ENCODE data around the gene EEPD1. TPM values are rescaled to one million over a fixed set of nuclear protein-coding genes. Genes with fewer than 3 reads are reported as not detected.

The EEPD1 gene
- total and polyA plus RNA-seq, 3 donors from 2014 or later, result 10.2 to 11.8 (median 10.9) TPM

DNA sequence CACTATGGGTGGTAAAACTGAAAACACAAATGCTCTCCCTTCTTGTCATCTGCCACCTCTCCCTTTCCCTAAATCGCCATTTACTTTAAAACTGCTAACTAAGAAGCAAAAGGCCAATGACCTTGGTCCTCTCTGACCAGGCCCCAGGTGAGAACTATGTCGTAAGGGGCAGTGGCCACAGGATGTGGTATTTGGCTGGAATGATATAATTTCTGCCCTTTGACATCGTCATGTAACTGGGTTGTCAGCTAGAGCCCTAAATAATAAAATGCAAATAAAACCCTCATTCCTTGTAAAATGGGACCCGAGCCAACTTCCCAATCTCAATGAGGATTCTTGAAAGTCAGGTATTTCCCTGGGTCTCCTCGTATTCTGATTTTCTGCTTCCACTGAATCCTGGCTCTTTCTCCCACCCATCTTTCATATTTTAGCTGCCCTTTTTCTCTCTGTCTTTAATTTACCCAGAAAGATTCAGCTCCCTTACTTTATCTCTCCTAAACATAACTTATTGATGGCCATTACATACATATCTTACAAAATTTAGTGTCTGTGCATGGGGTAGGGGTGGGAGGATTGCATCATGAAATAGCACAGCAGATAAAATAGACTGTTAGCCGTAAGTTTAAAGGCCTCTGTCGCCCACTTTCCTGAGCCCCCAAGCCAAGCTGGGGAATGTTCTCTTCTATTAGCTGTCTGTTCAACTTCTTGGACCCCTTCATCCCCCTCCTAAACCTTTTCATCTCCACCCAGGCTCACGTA is 3.2 kb upstream of the EEPD1 start:
- WGBS, 2 donors, result 74 to 76% methylated on average over 8 of the region's 8 CpGs
- Histone ChIP-seq H3K4me3 (no peak overlapping the region), H3K27ac (no peak overlapping the region), H3K27me3 (no peaks in the 10 kb centered on the region), H3K9me3 (no peaks in the 10 kb centered on the region), H3K4me1 (peaks cover 6% of the 10 kb centered on the region), H3K36me3 (ENCODE audit: low read depth, missing control alignments) (no peaks in the 10 kb centered on the region)
- TF ChIP-seq, protein P1, sequence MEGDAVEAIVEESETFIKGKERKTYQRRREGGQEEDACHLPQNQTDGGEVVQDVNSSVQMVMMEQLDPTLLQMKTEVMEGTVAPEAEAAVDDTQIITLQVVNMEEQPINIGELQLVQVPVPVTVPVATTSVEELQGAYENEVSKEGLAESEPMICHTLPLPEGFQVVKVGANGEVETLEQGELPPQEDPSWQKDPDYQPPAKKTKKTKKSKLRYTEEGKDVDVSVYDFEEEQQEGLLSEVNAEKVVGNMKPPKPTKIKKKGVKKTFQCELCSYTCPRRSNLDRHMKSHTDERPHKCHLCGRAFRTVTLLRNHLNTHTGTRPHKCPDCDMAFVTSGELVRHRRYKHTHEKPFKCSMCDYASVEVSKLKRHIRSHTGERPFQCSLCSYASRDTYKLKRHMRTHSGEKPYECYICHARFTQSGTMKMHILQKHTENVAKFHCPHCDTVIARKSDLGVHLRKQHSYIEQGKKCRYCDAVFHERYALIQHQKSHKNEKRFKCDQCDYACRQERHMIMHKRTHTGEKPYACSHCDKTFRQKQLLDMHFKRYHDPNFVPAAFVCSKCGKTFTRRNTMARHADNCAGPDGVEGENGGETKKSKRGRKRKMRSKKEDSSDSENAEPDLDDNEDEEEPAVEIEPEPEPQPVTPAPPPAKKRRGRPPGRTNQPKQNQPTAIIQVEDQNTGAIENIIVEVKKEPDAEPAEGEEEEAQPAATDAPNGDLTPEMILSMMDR (IDR thresholded peaks at IDR 0.05), result no peak
- TF ChIP-seq POLR2A (IDR thresholded peaks at IDR 0.05), result no peak
- no peak for DNase-seq
- intact Hi-C loops (cut with DNase I; ENCODE audit: low total_unique reads), result no loop called here

DNA sequence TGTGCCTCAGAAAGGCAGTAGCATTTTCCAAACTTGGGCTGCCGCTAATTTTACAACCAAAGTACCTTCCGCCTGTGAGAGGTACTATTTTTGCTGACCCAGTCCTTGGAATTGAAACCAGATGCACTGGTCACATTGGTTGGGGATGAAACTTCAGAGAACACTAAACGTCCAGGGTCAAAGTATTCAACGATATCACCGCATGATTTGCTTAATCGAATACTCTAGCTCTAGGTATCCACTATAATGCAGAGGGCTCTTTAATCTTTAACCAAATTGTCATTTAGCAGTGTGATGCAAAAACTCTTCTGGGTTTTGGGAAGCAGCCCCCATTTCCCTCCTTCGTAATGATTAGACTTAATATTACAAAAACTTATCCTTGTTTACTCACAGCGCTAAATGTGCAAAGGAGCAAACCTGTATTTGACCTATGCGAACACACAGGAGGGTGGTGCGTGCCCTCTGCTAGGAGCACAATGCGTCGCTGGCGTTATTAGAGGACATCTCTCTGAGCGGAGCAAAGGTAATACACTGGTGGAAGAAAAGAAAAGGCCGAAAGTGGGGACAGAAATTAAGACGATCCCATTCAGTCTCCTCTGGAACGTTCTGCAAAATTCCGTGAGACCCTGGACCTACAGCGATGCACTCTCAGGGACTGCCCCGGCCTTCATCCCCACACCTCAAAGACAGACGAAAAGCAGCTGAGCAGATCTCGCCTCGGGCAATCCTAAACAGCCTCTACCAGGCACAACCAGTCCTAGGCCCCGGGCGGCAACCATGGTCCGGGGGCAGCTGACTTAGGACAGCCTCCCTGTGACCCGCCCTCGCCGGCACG is 916 bp upstream of the EEPD1 start:
- intact Hi-C loops (cut with DNase I; ENCODE audit: low total_unique reads), result no loop called here

DNA sequence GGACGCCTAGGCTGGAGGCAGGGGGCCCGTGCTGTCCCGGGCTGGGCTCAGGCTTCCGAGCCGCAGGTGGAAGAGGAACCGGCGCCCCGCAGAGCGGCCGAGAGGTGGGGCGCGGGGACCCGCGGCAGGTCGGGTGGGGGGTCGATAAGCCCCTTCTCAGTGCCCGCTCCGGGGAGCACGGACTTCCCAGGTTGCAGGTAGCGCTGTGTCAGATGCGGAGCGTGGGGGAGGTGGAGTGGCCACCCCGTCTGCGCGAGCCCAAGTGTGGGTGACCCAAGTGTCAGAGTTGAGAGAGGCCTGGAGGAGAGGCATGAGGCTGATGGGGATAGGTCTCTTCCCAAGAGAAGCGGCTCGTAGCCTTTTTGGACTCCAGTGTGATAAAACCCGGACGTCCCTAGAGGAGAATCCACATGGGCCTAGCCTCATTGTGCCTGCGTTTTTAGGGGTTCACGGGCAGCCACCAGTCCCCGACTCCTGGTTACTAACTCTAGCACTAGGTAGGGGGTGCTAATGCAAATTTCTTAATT is 580 bp downstream of the EEPD1 start:
- peak; percentile 33 for DNase-seq
- WGBS, 2 donors, result 3 to 7% methylated on average over 7 to 32 of the region's 32 CpGs
- H3K4me3 ChIP-seq, result peak overlapping the region; percentile 93 to 96
- TF ChIP-seq, protein P1 (IDR thresholded peaks at IDR 0.05), result no peak
- TF ChIP-seq POLR2A (IDR thresholded peaks at IDR 0.05), result no peak
- H3K36me3 ChIP-seq (ENCODE audit: low read depth, missing control alignments), result no peaks in the 10 kb centered on the region
- peak overlapping the region; percentile 65 to 91 for H3K27ac ChIP-seq
- H3K4me1 ChIP-seq, result peaks cover 19% of the 10 kb centered on the region
- no peaks in the 10 kb centered on the region for H3K9me3 ChIP-seq
- intact Hi-C loops (cut with DNase I; ENCODE audit: low total_unique reads), result no loop called here
- no peaks in the 10 kb centered on the region for H3K27me3 ChIP-seq

More for the DNA sequence above, 916 bp upstream of the EEPD1 start:
- no peaks in the 10 kb centered on the region for H3K27me3 ChIP-seq
- WGBS, 2 donors, result 20 to 29% methylated on average over 18 to 30 of the region's 30 CpGs
- H3K4me1 ChIP-seq, result peaks cover 18% of the 10 kb centered on the region
- no peak for DNase-seq
- TF ChIP-seq, protein P1 (IDR thresholded peaks at IDR 0.05), result no peak
- TF ChIP-seq POLR2A (IDR thresholded peaks at IDR 0.05), result no peak
- H3K27ac ChIP-seq, result peak overlapping the region; percentile 64 to 91
- H3K9me3 ChIP-seq, result no peaks in the 10 kb centered on the region
- H3K4me3 ChIP-seq, result peak overlapping the region; percentile 93 to 96
- no peaks in the 10 kb centered on the region for H3K36me3 ChIP-seq (ENCODE audit: low read depth, missing control alignments)

DNA sequence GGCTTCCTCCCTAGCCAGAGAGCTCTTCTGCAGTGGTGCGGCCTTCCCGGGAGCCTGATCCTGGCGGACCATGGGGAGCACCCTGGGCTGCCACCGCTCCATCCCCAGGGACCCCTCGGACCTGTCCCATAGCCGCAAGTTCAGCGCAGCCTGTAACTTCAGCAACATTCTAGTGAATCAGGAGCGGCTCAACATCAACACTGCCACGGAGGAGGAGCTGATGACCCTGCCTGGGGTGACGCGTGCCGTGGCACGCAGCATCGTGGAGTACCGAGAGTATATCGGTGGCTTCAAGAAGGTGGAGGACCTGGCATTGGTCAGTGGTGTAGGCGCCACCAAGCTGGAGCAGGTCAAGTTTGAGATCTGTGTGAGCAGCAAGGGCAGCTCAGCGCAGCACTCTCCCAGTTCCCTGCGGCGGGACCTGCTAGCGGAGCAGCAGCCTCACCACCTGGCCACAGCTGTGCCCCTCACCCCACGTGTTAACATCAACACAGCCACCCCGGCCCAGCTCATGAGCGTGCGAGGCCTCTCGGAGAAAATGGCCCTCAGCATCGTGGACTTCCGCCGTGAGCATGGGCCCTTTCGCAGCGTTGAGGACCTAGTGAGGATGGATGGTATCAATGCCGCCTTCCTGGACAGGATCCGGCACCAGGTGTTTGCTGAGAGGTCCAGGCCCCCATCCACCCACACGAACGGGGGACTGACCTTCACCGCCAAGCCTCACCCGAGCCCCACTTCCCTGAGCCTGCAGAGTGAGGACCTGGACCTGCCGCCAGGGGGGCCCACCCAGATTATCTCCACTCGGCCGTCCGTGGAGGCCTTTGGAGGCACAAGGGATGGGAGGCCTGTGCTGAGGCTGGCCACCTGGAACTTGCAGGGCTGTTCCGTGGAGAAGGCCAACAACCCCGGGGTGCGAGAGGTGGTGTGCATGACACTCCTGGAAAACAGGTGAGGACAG is 1.5 kb downstream of the EEPD1 start:
- intact Hi-C loops (cut with DNase I; ENCODE audit: low total_unique reads), result no loop called here
- no peak for TF ChIP-seq POLR2A (IDR thresholded peaks at IDR 0.05)
- TF ChIP-seq, protein P1 (IDR thresholded peaks at IDR 0.05), result no peak
- H3K4me1 ChIP-seq, result peaks cover 27% of the 10 kb centered on the region
- WGBS, 2 donors, result 59 to 67% methylated on average over 14 to 44 of the region's 44 CpGs
- DNase-seq, result no peak
- no peaks in the 10 kb centered on the region for H3K9me3 ChIP-seq
- H3K36me3 ChIP-seq (ENCODE audit: low read depth, missing control alignments), result no peaks in the 10 kb centered on the region
- H3K27me3 ChIP-seq, result no peaks in the 10 kb centered on the region
- peak overlapping the region; percentile 93 to 96 for H3K4me3 ChIP-seq
- H3K27ac ChIP-seq, result peak overlapping the region in 1 of 2 donors; percentile 65
